MM.1S (cell line): ENCODE measurements around the gene MIEF1.

Source experiments
- EZH2 ChIP-seq: fragments of 300-600 bp; sonication (generic); optimal IDR thresholded peaks from 2 replicates; pipeline ENCODE3; 2017; ENCODE audit warnings: low read depth, mild to moderate bottlenecking, antibody characterized with exemption, low read length, mixed read lengths
- TF ChIP-seq, protein P1 (sequence below): fragments of 300-600 bp; sonication (generic); IDR thresholded peaks from 2 replicates; pipeline ENCODE4 v1.5.1; 2016; ENCODE audit warnings: antibody characterized with exemption, low read length, mixed read lengths

DNA sequence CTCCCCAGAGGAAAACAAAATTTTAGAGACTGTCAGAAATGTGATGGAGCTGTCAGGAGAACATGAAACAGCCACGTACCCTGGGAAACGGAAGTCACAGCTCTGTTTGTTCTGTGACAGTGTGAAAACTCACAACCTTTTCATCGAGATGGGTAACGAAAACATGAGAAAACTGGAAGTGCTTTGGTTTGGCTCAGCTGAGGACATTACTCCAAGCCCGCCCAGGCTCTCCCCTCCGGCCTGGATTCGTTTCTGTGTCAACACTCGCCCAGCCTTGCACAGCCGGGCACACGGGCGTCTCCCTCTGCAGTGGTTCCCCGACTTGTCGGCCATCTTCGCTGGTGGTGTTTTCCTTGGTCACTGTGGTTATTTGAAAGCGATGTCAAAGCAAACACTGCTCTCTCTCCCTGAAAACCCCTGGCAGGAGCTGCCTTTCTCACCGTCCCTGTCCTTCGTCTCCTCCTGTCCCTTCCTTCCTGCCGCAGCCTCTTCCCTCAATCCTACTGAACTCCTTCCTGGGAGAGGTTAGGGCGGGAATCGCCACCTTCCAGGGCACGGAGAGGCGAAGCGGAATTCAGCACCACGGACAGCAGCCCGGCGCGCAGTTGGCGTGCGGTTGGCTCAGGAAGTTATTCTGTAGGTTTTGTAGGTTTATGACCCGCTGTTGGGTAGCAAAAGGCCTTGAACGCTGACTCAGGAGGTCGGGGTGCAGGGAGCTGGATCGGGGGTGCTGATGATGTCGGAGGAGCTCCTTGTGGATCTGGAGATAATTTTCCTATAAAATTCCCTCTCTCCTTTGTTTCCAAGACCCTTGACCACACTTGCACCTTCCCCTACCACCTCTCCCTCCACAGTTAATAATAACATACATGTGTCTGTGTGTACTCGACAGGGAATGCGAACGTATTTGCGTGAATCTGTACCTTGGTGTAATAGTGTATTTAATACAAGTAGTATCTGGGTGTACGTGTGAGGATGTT lies 43.6 kb downstream of the MIEF1 start:
- TF ChIP-seq, protein P1, sequence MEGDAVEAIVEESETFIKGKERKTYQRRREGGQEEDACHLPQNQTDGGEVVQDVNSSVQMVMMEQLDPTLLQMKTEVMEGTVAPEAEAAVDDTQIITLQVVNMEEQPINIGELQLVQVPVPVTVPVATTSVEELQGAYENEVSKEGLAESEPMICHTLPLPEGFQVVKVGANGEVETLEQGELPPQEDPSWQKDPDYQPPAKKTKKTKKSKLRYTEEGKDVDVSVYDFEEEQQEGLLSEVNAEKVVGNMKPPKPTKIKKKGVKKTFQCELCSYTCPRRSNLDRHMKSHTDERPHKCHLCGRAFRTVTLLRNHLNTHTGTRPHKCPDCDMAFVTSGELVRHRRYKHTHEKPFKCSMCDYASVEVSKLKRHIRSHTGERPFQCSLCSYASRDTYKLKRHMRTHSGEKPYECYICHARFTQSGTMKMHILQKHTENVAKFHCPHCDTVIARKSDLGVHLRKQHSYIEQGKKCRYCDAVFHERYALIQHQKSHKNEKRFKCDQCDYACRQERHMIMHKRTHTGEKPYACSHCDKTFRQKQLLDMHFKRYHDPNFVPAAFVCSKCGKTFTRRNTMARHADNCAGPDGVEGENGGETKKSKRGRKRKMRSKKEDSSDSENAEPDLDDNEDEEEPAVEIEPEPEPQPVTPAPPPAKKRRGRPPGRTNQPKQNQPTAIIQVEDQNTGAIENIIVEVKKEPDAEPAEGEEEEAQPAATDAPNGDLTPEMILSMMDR, result no peak
- TF ChIP-seq EZH2, result no peak
